ENCODE measurements around the gene MYO7A.

GRCh38 chr11:77230878-77231605 lies 103.0 kb downstream of the MYO7A start:
- no peak for TF ChIP-seq CTCF (conservative IDR thresholded peaks at IDR 0.05; ENCODE audit: low read length)
- no peak for TF ChIP-seq EZH2phosphoT487 (IDR thresholded peaks at IDR 0.05; ENCODE audit: borderline replicate concordance)

All from Loucy (cell line).